ENCODE results near the gene STX18.
"Not testable (repeated sequence)": the region's sequence is repeated elsewhere in the genome, so short reads cannot be mapped to it uniquely, and the experiment has no call there.

Gene STX18

GRCh38 chr4:4426511-4427120 lies 115.2 kb downstream of the STX18 start:
- no peak for DNase-seq (ENCODE audit: extremely low spot score)
- POLR2A ChIA-PET, result no interaction called here
- CTCF ChIA-PET, result no interaction called here
- no peak for TF ChIP-seq CTCF (IDR thresholded peaks at IDR 0.05; ENCODE audit: control extremely low read depth, extremely low read depth, low read depth, missing control alignments)

- TF ChIP-seq CTCF (IDR thresholded peaks at IDR 0.05; ENCODE audit: control extremely low read depth, extremely low read depth, low read depth, missing control alignments), result no peak
- ChIA-PET CTCF (interaction anchor here (1.0 to 1.5 kb wide), 3 partner anchors 9 to 178 kb away, joined by 3 read pairs; partner anchors contain the start of gene TMEM128), POLR2A (no interaction called here)
- DNase-seq (ENCODE audit: extremely low spot score), result no peak
These were observed 116.2 kb downstream of the STX18 start for GRCh38 chr4:4425696-4426095.

GRCh38 chr4:4425119-4425690 lies 116.6 kb downstream of the STX18 start:
- TF ChIP-seq CTCF (IDR thresholded peaks at IDR 0.05; ENCODE audit: control extremely low read depth, extremely low read depth, low read depth, missing control alignments), result no peak
- ChIA-PET POLR2A (no interaction called here), CTCF (interaction anchor here (1.0 to 1.5 kb wide), 3 partner anchors 9 to 177 kb away, joined by 3 read pairs; partner anchors contain the start of gene TMEM128)
- DNase-seq (ENCODE audit: extremely low spot score), result no peak

- ChIA-PET POLR2A (no interaction called here), CTCF (interaction anchor here (1.1 to 1.5 kb wide), 2 partner anchors 100 to 177 kb away, joined by 3 read pairs; partner anchors contain the start of gene TMEM128)
- TF ChIP-seq CTCF (IDR thresholded peaks at IDR 0.05; ENCODE audit: control extremely low read depth, extremely low read depth, low read depth, missing control alignments), result no peak
- no peak for DNase-seq (ENCODE audit: extremely low spot score)
These were observed 117.2 kb downstream of the STX18 start for GRCh38 chr4:4424499-4425115.

- POLR2A ChIA-PET, result no interaction called here
- TF ChIP-seq CTCF (IDR thresholded peaks at IDR 0.05; ENCODE audit: control extremely low read depth, extremely low read depth, low read depth, missing control alignments), result no peak
- DNase-seq (ENCODE audit: extremely low spot score), result no peak
- CTCF ChIA-PET, result interaction anchor here (1.0 to 1.2 kb wide), 3 partner anchors 10 to 89 kb away, joined by 3 to 4 read pairs (median 3); no protein-coding TSS in a partner anchor
These were observed 117.9 kb downstream of the STX18 start for GRCh38 chr4:4423706-4424498.

- DNase-seq (ENCODE audit: extremely low spot score), result no peak
- POLR2A ChIA-PET, result interaction anchor here (0.8 kb wide), 1 partner anchor 17 kb away, joined by 3 read pairs; no protein-coding TSS in a partner anchor
- CTCF ChIA-PET, result interaction anchor here (1.0 to 1.2 kb wide), 3 partner anchors 11 to 88 kb away, joined by 3 to 4 read pairs (median 3); no protein-coding TSS in a partner anchor
- TF ChIP-seq CTCF (IDR thresholded peaks at IDR 0.05; ENCODE audit: control extremely low read depth, extremely low read depth, low read depth, missing control alignments), result no peak
These were observed 118.9 kb downstream of the STX18 start for GRCh38 chr4:4422856-4423499.

- DNase-seq (ENCODE audit: extremely low spot score); POLR2A ChIA-PET: not testable (repeated sequence)
- CTCF ChIA-PET, result interaction anchor here (1.3 to 2.4 kb wide), 2 partner anchors 9 to 12 kb away, joined by 6 to 12 read pairs; no protein-coding TSS in a partner anchor
These were observed 119.7 kb downstream of the STX18 start for GRCh38 chr4:4422117-4422516.
